ENCODE data around the gene CNOT1.

CNOT1 gene

GRCh38 chr16:58485184-58485887 lies 144.3 kb downstream of the CNOT1 start:
- H3K4me3 ChIP-seq (replicated peaks; ENCODE audit: insufficient read depth, low read length): no peak overlapping the region
- no peak for TF ChIP-seq GABPA (IDR thresholded peaks at IDR 0.05; ENCODE audit: low read depth)
- TF ChIP-seq CTCF (IDR thresholded peaks at IDR 0.05; ENCODE audit: insufficient read depth, low read length): no peak
- no peak for TF ChIP-seq SPI1 (IDR thresholded peaks at IDR 0.05; ENCODE audit: borderline replicate concordance, low read depth)
- no peak for TF ChIP-seq POLR2AphosphoS5 (IDR thresholded peaks at IDR 0.05; ENCODE audit: low read depth)
- TF ChIP-seq, protein P1, sequence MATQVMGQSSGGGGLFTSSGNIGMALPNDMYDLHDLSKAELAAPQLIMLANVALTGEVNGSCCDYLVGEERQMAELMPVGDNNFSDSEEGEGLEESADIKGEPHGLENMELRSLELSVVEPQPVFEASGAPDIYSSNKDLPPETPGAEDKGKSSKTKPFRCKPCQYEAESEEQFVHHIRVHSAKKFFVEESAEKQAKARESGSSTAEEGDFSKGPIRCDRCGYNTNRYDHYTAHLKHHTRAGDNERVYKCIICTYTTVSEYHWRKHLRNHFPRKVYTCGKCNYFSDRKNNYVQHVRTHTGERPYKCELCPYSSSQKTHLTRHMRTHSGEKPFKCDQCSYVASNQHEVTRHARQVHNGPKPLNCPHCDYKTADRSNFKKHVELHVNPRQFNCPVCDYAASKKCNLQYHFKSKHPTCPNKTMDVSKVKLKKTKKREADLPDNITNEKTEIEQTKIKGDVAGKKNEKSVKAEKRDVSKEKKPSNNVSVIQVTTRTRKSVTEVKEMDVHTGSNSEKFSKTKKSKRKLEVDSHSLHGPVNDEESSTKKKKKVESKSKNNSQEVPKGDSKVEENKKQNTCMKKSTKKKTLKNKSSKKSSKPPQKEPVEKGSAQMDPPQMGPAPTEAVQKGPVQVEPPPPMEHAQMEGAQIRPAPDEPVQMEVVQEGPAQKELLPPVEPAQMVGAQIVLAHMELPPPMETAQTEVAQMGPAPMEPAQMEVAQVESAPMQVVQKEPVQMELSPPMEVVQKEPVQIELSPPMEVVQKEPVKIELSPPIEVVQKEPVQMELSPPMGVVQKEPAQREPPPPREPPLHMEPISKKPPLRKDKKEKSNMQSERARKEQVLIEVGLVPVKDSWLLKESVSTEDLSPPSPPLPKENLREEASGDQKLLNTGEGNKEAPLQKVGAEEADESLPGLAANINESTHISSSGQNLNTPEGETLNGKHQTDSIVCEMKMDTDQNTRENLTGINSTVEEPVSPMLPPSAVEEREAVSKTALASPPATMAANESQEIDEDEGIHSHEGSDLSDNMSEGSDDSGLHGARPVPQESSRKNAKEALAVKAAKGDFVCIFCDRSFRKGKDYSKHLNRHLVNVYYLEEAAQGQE (IDR thresholded peaks at IDR 0.05; ENCODE audit: insufficient replicate concordance, low read depth): no peak
- H3K27ac ChIP-seq (replicated peaks): no peak overlapping the region
- H3K27me3 ChIP-seq (ENCODE audit: insufficient read depth, poor library complexity, severe bottlenecking): no peaks in the 10 kb centered on the region
- no peak for DNase-seq (ENCODE audit: low read depth in 1 of 2, low spot score in 1 of 2)

DNA sequence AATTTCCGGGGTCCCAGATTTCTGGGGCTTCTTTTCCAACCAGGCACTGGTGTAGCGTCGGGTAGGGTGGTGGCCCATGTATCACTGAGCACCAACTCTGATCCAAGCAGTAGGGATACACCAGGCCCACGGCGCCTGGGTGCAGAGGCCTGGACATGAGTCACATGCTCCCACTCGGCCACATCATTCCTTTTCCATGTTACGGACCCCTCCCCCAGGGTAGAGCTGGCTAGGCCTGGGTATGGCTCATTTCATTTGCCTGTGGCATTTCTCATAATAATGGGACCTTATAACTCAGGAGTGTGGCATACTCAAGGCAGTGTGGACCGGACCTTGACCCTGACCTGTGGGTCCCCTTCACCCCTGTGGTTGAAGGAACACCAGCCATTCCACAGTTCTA lies 147.7 kb downstream of the CNOT1 start:
- H3K27me3 ChIP-seq (ENCODE audit: insufficient read depth, poor library complexity, severe bottlenecking): no peaks in the 10 kb centered on the region
- no peak overlapping the region for H3K27ac ChIP-seq (replicated peaks)
- no peak overlapping the region for H3K4me3 ChIP-seq (replicated peaks; ENCODE audit: insufficient read depth, low read length)
- DNase-seq (ENCODE audit: low read depth in 1 of 2, low spot score in 1 of 2): no peak
- no peak for TF ChIP-seq POLR2AphosphoS5 (IDR thresholded peaks at IDR 0.05; ENCODE audit: low read depth)
- no peak for TF ChIP-seq SPI1 (IDR thresholded peaks at IDR 0.05; ENCODE audit: borderline replicate concordance, low read depth)
- TF ChIP-seq, protein P1 (IDR thresholded peaks at IDR 0.05; ENCODE audit: insufficient replicate concordance, low read depth): no peak
- TF ChIP-seq GABPA (IDR thresholded peaks at IDR 0.05; ENCODE audit: low read depth): no peak
- no peak for TF ChIP-seq CTCF (IDR thresholded peaks at IDR 0.05; ENCODE audit: insufficient read depth, low read length)

DNA sequence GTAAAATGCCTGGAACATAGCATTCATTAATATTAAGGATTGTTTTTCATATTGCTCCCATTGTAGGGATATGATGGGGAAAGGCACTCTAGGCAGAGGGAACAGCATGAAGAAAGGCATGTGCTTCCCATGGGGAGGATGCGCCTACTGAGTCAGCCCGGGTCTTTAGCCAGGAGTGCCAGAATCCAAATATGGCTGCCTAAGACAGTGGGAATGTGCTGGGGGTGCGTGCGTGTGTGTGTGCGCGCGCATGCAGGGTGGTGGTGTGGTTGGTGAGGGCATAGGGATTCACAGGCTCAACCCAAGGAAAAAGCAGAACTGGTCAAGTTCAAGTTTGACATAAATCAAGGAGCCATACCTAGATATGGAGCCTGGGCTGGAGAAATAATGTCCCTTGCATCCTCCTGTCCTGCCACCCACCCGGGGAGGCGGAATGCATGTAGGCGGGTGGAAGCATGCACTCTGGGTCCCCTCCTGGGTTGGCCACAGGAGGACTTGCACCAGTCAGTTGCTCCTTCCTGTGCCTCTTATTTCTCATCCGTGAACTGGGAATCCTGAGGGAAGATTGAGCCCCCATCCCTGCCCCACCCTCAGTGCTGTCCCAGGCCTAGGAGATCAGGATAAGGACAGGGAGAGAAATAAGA lies 148.3 kb downstream of the CNOT1 start:
- no peak for DNase-seq (ENCODE audit: low read depth in 1 of 2, low spot score in 1 of 2)
- H3K27ac ChIP-seq (replicated peaks): no peak overlapping the region
- H3K4me3 ChIP-seq (replicated peaks; ENCODE audit: insufficient read depth, low read length): no peak overlapping the region
- no peak for TF ChIP-seq GABPA (IDR thresholded peaks at IDR 0.05; ENCODE audit: low read depth)
- TF ChIP-seq, protein P1 (IDR thresholded peaks at IDR 0.05; ENCODE audit: insufficient replicate concordance, low read depth): no peak
- no peaks in the 10 kb centered on the region for H3K27me3 ChIP-seq (ENCODE audit: insufficient read depth, poor library complexity, severe bottlenecking)
